Measurements from ENCODE around the gene PPP2R5B.

The PPP2R5B gene

DNA sequence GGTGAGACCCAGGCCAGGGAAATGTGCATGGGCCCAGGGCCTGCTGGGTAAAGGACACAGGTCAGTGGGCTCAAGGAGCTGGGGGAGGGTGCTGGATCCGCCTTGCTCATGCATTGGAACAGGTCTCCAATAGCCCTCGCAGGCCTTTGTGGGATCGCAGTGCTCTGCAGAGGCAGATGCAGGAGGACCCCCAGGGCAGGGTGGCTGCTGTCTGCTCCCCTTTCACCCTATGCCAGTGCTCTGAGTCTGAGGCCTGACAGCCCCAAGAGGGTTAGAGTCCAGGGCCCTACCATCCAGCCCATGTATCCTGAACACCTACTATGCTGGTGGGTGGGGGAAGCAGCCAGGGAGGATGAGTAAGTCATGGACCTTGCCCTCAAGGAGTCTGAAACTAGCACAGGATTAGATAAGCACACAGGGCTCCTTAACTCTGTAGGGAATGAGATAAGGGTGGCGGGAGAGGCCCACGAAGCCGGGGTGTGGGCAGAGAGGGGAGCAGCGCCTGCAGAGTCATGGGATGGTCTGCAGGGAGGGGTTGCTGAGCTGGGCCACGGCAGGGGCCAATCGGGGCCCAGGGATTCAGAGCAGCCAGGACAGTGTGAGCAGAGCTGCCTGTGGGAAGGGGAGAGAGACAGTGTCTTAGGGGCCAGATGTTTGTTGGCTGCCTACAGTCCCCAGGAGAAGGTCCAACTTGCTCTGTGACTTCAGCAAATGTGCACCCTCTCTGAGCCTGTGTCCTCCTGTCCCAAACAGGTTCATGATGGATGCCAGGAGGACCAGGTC lies 35.6 kb upstream of the PPP2R5B start:
- no peak for DNase-seq (ENCODE audit: low read depth)

- DNase-seq (ENCODE audit: low read depth), result no peak
These were observed 34.0 kb upstream of the PPP2R5B start for GRCh38 chr11:64890522-64890939.

DNA sequence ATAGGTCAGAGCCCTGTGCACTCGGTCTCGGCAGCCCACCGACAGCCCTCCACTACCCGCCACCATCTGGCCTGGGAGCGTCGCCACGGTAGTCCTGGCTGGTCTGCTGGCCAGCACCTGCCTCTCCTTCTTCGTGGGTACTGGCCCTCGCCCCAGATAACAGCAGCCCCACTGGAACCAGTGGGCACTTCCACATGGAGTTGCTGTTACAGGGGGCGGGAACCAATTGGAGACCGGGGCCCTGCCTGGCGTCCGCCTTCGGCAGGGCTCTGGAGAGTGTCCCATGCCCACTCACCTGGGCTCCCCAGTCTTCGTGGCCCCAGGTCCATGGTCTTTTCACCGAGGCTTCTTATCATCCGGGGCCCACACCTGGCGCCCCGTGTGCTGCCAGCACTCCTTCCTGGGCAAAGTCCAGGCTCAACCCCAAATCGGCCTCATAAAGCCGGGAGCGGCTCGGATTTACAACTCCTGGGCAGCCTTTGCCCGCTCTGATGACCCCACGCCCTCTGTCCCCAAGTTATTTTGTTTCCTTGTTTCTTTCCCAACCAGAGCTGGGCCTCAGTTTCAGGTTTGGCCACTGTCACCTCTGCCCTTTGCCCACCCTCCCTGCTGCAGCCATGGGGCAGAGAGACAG lies 33.2 kb upstream of the PPP2R5B start:
- no peak for DNase-seq (ENCODE audit: low read depth)

DNA sequence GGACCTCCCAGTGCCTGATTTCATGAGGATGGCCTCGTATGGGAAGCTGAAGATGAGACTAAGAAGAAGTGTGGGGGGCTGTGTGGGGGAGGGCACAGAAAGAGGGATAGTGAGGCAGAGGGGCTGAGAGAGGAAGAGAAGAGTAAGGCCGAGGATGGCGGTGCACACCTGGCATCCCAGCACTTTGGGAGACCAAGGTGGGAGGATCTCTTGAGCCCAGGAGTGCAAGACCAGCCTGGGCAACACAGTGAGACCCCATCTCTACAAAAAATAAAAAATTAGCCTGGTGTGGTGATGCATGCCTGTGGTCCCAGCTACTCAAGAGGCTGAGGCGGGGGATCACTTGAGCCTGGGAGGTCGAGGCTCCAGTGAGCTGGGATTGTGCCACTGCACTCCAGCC lies 32.6 kb upstream of the PPP2R5B start:
- no peak for DNase-seq (ENCODE audit: low read depth)

GRCh38 chr11:64892411-64892831 lies 32.1 kb upstream of the PPP2R5B start:
- DNase-seq (ENCODE audit: low read depth), result no peak

GRCh38 chr11:64892838-64893193 lies 31.7 kb upstream of the PPP2R5B start:
- DNase-seq (ENCODE audit: low read depth), result no peak

GRCh38 chr11:64893194-64894069 lies 31.1 kb upstream of the PPP2R5B start:
- DNase-seq (ENCODE audit: low read depth), result no peak

- peak; percentile 80 for DNase-seq (ENCODE audit: low read depth)
These were observed 30.2 kb upstream of the PPP2R5B start for GRCh38 chr11:64894070-64894811.

GRCh38 chr11:64894812-64895452 lies 29.6 kb upstream of the PPP2R5B start:
- DNase-seq (ENCODE audit: low read depth), result no peak

DNA sequence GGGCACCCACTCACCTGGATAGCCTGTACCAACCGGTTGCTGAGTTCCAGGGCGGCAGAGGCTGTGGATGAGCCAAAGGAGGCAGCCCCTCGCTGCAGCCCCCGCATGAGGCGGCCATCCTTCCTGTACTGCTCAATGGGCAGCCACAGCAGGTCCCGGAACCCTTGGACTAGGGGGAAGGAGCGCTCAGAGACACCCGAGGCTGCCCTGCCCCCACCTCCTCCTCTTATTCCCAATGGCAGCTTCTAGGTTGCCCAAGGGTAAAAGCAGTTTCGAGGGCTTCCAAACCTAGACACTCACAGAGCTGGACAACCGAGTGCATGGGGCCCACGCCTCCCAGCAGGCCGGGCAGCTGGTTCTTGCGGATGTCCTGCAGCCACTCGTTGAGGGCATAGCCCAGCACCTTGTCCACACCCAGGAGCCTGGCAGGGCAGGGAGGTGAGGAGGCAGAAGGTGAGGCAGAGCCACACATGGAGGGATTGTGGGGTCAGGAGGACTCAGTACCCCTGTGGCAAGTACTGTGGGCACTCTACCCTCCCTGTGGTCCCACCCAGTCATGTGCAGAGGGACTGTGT lies 28.0 kb upstream of the PPP2R5B start:
- no peak for DNase-seq (ENCODE audit: low read depth)

- no peak for DNase-seq (ENCODE audit: low read depth)
These were observed 27.0 kb upstream of the PPP2R5B start for GRCh38 chr11:64897381-64898075.

GRCh38 chr11:64898076-64898445 lies 26.4 kb upstream of the PPP2R5B start:
- DNase-seq (ENCODE audit: low read depth), result no peak

DNA sequence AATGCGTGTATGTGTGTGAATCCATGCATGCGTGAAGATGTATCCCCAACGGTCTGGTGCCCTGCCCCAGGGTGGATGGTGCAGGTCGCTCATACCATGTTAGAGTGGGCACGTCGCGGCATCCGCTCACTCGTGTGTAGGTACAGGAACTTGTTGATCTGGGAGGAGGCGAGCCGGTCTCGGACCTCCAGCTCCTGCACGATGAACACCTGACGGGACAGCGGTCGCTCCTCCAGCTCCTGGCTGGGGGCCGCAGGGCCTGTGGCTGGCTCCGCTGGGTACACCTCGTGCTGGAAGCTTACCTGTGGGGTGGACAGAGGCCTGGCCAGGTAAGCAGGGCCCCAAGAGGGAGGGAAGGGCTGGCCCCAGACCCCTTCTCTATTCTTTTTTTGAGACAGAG lies 25.9 kb upstream of the PPP2R5B start:
- DNase-seq (ENCODE audit: low read depth), result no peak

DNA sequence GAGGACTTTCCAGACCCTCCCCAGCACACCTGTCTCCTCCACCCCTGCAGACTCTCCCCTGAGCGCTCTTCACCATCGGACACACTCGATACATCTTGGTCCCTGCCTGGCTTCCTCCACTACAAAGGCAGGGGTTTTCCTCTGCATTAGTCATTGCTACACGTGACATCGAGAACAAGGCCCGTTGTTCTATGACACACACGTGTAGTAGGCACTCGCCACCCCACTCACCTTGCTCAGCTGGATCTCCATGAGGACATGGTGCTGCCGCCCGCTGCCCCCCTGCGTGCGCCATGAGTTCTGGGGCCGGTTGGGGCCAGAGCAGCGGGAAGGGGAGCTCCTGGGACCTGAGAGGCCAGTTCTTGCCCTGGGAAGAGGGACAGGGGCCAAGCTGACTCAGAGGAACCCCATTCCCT lies 24.2 kb upstream of the PPP2R5B start:
- DNase-seq (ENCODE audit: low read depth), result peak; percentile 51

DNA sequence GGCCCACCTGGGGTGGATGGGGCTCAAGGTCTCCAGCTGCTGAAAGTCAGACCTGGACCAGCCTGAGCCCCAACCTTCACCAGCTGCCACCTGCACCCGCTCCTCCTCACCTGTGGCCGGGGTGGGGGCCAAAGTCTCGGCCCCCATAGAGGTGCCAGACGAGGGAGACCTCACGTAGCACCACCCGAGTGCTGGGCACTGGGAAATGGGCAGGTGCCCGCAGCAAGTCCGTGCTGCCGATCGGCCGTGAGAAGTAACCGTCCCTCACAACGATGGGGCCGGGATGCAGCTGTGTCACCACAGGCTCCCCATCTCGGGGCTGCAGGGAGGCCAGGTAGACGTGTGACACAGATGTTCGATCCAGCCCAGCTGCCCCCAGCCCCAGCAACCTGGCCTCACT lies 23.7 kb upstream of the PPP2R5B start:
- no peak for DNase-seq (ENCODE audit: low read depth)

- no peak for DNase-seq (ENCODE audit: low read depth)
These were observed 22.2 kb upstream of the PPP2R5B start for GRCh38 chr11:64902102-64902900.

- no peak for DNase-seq (ENCODE audit: low read depth)
These were observed 21.1 kb upstream of the PPP2R5B start for GRCh38 chr11:64903291-64903833.

DNA sequence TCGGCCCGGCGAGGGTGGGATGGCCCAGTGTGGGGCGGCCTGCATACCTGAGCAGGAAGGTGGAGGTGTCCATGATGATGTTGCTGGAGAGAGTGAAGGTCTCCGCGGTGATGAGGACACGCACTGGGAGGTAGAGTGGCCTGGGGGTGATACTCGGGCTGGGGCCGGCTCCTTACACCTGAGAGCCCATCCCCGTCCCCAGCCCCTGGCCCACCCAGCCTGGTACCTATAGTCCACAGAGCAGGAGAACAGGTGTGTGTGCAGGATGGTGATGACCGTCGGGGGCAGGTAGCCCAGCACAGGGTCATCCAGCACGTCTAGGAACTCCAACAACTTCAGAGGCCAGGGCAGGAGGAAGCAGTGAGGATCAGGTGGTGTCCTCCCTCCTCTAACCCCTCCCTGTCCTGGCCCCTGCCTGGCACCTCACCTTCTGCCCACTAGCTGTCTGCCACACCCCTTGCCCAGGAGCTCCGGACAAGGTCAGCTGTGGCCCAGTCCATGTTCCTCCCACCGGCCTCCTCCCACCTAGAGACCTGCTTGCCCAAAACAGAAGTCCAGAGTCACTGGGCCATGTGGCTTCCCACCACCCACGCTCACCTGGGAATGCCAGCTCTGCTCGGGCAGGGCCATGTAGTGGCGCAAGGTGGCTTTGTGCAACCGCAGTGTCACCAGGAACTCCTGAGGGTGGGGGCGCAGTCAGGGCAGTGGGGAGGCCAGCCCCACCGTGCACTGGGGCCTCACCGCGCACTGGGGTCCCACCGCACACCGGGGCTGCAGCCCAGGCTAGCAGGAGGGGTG lies 18.8 kb upstream of the PPP2R5B start:
- DNase-seq (ENCODE audit: low read depth), result no peak

- DNase-seq (ENCODE audit: low read depth), result no peak
These were observed 18.2 kb upstream of the PPP2R5B start for GRCh38 chr11:64906314-64906635.
